ENCODE data around the gene SMOC2. TPM values are rescaled to one million over a fixed set of nuclear protein-coding genes. Genes with fewer than 3 reads are reported as not detected.

SMOC2 gene
- total RNA-seq, 1 donor = 0.36 TPM

- no peaks in the 10 kb centered on the region for H3K36me3 ChIP-seq (ENCODE audit: insufficient read depth, low read length)
- no peaks in the 10 kb centered on the region for H3K79me2 ChIP-seq (ENCODE audit: insufficient read depth, low read length)
- no peak overlapping the region for H3K4me3 ChIP-seq (ENCODE audit: insufficient read depth, low read length)
- H3K27ac ChIP-seq (ENCODE audit: low read depth, low read length) = no peak overlapping the region
- TF ChIP-seq CTCF (IDR thresholded peaks at IDR 0.05; ENCODE audit: extremely low read depth, low read depth, low read length) = no peak
- no peak overlapping the region for H3K4me2 ChIP-seq (ENCODE audit: insufficient read depth, low read length)
- no peaks in the 10 kb centered on the region for H4K20me1 ChIP-seq (ENCODE audit: insufficient read depth, low read length)
- no peak overlapping the region for H2AFZ ChIP-seq (ENCODE audit: low read length)
- no peaks in the 10 kb centered on the region for H3K4me1 ChIP-seq (ENCODE audit: insufficient read depth, low read length)
- no peaks in the 10 kb centered on the region for H3K9me3 ChIP-seq (ENCODE audit: low read depth, low read length)
- no peak for DNase-seq (ENCODE audit: insufficient read length, low spot score, missing footprints)
- H3K27me3 ChIP-seq (ENCODE audit: insufficient read depth, low read length) = no peaks in the 10 kb centered on the region
Measured at GRCh38 chr6:168417679-168418557, 23.1 kb upstream of the SMOC2 start.

DNA sequence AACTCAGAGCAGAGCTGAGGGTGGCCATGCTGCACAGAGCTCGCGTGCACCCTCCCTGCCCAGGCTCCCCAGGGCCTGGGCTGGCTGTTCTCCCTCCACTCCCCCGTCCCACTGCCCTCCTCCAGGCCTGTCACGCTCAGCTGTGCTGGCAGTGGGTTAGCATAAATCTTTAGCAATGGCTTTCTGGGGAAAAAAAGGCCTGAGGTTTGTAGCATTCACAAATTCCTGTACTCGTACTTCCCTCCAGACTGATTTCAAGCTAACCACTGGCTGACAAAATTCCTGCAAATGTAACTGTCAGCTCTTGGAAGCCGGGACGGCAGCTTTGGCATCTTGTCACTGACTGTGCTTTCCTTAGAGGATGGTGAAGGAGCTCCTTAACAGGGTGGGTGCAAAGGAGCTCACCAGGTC, 22.3 kb upstream of the SMOC2 start:
- H3K4me3 ChIP-seq (ENCODE audit: insufficient read depth, low read length) = no peak overlapping the region
- H3K27me3 ChIP-seq (ENCODE audit: insufficient read depth, low read length) = no peaks in the 10 kb centered on the region
- DNase-seq (ENCODE audit: insufficient read length, low spot score, missing footprints) = no peak
- no peak overlapping the region for H3K27ac ChIP-seq (ENCODE audit: low read depth, low read length)
- no peaks in the 10 kb centered on the region for H3K36me3 ChIP-seq (ENCODE audit: insufficient read depth, low read length)
- H3K4me1 ChIP-seq (ENCODE audit: insufficient read depth, low read length) = no peaks in the 10 kb centered on the region
- TF ChIP-seq CTCF (IDR thresholded peaks at IDR 0.05; ENCODE audit: extremely low read depth, low read depth, low read length) = no peak
- no peak overlapping the region for H2AFZ ChIP-seq (ENCODE audit: low read length)
- no peaks in the 10 kb centered on the region for H3K79me2 ChIP-seq (ENCODE audit: insufficient read depth, low read length)
- no peaks in the 10 kb centered on the region for H3K9me3 ChIP-seq (ENCODE audit: low read depth, low read length)
- H3K4me2 ChIP-seq (ENCODE audit: insufficient read depth, low read length) = no peak overlapping the region
- H4K20me1 ChIP-seq (ENCODE audit: insufficient read depth, low read length) = no peaks in the 10 kb centered on the region

DNA sequence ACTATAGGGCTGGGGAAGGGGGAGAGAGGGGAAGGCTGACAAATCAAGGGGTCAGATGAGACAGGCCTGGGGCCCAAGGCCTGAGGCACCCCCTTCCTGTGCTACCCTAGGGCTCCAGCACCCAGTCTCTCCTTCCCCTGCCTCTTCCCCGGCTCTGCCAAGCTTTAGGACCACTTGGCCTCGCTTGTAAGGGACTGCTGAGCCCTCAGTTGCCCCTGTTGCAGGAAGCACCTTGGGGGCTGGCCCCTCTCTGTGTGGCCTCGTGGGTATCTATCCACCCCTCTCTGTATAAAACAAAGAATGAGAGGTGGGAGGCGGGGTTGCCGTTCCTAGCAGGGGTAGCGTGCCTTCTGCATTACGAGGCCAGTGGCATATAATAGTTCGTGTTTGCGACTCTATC, 21.4 kb upstream of the SMOC2 start:
- no peak overlapping the region for H2AFZ ChIP-seq (ENCODE audit: low read length)
- no peak overlapping the region for H3K4me3 ChIP-seq (ENCODE audit: insufficient read depth, low read length)
- no peaks in the 10 kb centered on the region for H3K79me2 ChIP-seq (ENCODE audit: insufficient read depth, low read length)
- H3K4me1 ChIP-seq (ENCODE audit: insufficient read depth, low read length) = no peaks in the 10 kb centered on the region
- no peak for TF ChIP-seq CTCF (IDR thresholded peaks at IDR 0.05; ENCODE audit: extremely low read depth, low read depth, low read length)
- no peaks in the 10 kb centered on the region for H3K27me3 ChIP-seq (ENCODE audit: insufficient read depth, low read length)
- H4K20me1 ChIP-seq (ENCODE audit: insufficient read depth, low read length) = no peaks in the 10 kb centered on the region
- DNase-seq (ENCODE audit: insufficient read length, low spot score, missing footprints) = no peak
- no peaks in the 10 kb centered on the region for H3K36me3 ChIP-seq (ENCODE audit: insufficient read depth, low read length)
- H3K27ac ChIP-seq (ENCODE audit: low read depth, low read length) = no peak overlapping the region
- H3K9me3 ChIP-seq (ENCODE audit: low read depth, low read length) = no peaks in the 10 kb centered on the region
- H3K4me2 ChIP-seq (ENCODE audit: insufficient read depth, low read length) = no peak overlapping the region

DNA sequence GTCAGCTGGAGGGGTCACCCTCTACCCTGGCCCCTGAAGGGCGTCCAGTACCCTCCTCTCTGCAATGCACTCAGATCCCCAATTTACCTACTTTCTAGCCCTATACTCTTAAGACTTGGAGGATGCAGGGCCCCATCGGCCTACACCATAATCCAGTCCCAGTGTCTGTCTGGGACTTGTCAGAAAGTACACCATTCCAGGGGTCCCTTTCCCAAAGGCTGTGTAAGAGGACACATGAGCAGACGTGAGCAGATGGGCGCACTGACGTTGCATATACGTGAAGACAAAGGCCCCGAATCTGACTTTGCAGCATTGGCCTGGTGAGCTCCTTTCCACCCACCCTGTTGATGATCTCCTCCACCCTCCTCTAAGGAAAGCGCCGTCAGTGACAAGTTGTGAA, 20.9 kb upstream of the SMOC2 start:
- no peaks in the 10 kb centered on the region for H3K9me3 ChIP-seq (ENCODE audit: low read depth, low read length)
- no peak overlapping the region for H3K4me3 ChIP-seq (ENCODE audit: insufficient read depth, low read length)
- H3K79me2 ChIP-seq (ENCODE audit: insufficient read depth, low read length) = no peaks in the 10 kb centered on the region
- H3K36me3 ChIP-seq (ENCODE audit: insufficient read depth, low read length) = no peaks in the 10 kb centered on the region
- DNase-seq (ENCODE audit: insufficient read length, low spot score, missing footprints) = no peak
- no peaks in the 10 kb centered on the region for H3K27me3 ChIP-seq (ENCODE audit: insufficient read depth, low read length)
- no peak for TF ChIP-seq CTCF (IDR thresholded peaks at IDR 0.05; ENCODE audit: extremely low read depth, low read depth, low read length)
- no peaks in the 10 kb centered on the region for H4K20me1 ChIP-seq (ENCODE audit: insufficient read depth, low read length)
- H3K4me1 ChIP-seq (ENCODE audit: insufficient read depth, low read length) = no peaks in the 10 kb centered on the region
- no peak overlapping the region for H2AFZ ChIP-seq (ENCODE audit: low read length)
- no peak overlapping the region for H3K4me2 ChIP-seq (ENCODE audit: insufficient read depth, low read length)
- no peak overlapping the region for H3K27ac ChIP-seq (ENCODE audit: low read depth, low read length)
